Activated naive CD8-positive, alpha-beta T cell treated with anti-CD3 and anti-CD28 coated beads for 36 hours (primary cell): ENCODE data around the gene SLC12A8. TPM values are rescaled to one million over a fixed set of nuclear protein-coding genes. Genes with fewer than 3 reads are reported as not detected.

Experiments used
- DNase-seq: peaks from one replicate; pipeline ENCODE4 v3.0.0; 2021
- H3K27ac Mint-ChIP-seq: one replicate; pipeline ENCODE4 v1.8.0; 2022; ENCODE audit warnings: mild to moderate bottlenecking, moderate library complexity, mixed read lengths
- H3K27me3 Mint-ChIP-seq: one replicate; pipeline ENCODE4 v1.8.0; 2022; ENCODE audit warnings: mild to moderate bottlenecking, mixed read lengths
- H3K36me3 Mint-ChIP-seq: one replicate; pipeline ENCODE4 v1.8.0; 2021; ENCODE audit warnings: mild to moderate bottlenecking, mixed read lengths
- H3K4me1 Mint-ChIP-seq: one replicate; pipeline ENCODE4 v1.8.0; 2021; ENCODE audit warnings: mixed read lengths
- H3K4me3 Mint-ChIP-seq: one replicate; pipeline ENCODE4 v1.8.0; 2022; ENCODE audit warnings: mild to moderate bottlenecking, moderate library complexity, mixed read lengths
- H3K9me3 Mint-ChIP-seq: one replicate; pipeline ENCODE4 v1.8.0; 2022; ENCODE audit warnings: mixed read lengths
- total RNA-seq, 2 experiments: library from RNA; stranded (reverse); gene quantifications; one replicate each; pipeline ENCODE4 v1.2.3, GENCODE V29; 2021

Gene SLC12A8
- total RNA-seq, 2 experiments from 2014 or later, result 1.8 to 1.9 TPM

- no peaks in the 10 kb centered on the region for H3K27me3 Mint-ChIP-seq
- H3K4me3 Mint-ChIP-seq, result no peak overlapping the region
- no peaks in the 10 kb centered on the region for H3K9me3 Mint-ChIP-seq
- DNase-seq, result no peak
- no peaks in the 10 kb centered on the region for H3K4me1 Mint-ChIP-seq
- peaks cover 2% of the 10 kb centered on the region for H3K36me3 Mint-ChIP-seq
- H3K27ac Mint-ChIP-seq, result no peak overlapping the region
These were observed 26.7 kb downstream of the SLC12A8 start for GRCh38 chr3:125185805-125186204.

- H3K27me3 Mint-ChIP-seq, result no peaks in the 10 kb centered on the region
- H3K4me3 Mint-ChIP-seq, result no peak overlapping the region
- H3K36me3 Mint-ChIP-seq, result no peaks in the 10 kb centered on the region
- peaks cover 1% of the 10 kb centered on the region for H3K4me1 Mint-ChIP-seq
- H3K9me3 Mint-ChIP-seq, result no peaks in the 10 kb centered on the region
- no peak for DNase-seq
- H3K27ac Mint-ChIP-seq, result no peak overlapping the region
These were observed 32.7 kb downstream of the SLC12A8 start for GRCh38 chr3:125179884-125180240.

DNA sequence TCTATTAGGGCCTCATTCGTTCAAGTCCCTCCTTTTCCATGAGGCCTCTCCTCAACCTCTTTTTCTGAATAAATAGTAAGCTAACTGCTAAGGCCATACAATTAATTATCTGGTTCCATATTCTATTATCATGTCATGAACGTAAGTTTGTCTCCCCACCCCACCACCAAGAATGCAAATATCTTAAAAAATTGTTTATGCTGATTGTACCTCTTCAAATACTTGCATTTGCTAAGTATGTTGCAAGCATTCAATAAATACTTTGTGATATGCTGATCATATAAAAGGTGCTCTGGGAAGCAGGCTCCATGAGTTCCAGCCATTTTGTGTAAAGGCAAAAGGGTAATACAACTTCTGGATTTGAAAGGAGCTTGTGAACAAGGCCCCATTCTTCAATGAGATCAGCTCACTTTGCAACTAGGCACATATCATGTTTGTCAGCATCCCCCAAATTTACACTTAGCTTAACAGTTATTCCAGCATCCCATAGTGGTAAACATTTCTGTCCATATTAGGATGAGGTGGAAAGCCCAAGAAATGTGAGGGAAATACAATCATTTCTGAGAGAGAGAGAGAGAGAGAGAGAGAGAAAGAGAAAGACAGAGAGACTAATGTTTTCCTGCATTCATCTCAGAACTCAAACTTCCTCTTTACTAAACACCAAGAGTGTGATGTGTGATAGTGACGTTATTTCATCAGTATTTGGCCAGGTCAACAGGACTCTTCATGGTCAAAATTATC, 33.2 kb downstream of the SLC12A8 start:
- no peak overlapping the region for H3K27ac Mint-ChIP-seq
- no peak overlapping the region for H3K4me3 Mint-ChIP-seq
- no peaks in the 10 kb centered on the region for H3K27me3 Mint-ChIP-seq
- H3K9me3 Mint-ChIP-seq, result no peaks in the 10 kb centered on the region
- DNase-seq, result no peak
- no peaks in the 10 kb centered on the region for H3K36me3 Mint-ChIP-seq
- H3K4me1 Mint-ChIP-seq, result peaks cover 1% of the 10 kb centered on the region

DNA sequence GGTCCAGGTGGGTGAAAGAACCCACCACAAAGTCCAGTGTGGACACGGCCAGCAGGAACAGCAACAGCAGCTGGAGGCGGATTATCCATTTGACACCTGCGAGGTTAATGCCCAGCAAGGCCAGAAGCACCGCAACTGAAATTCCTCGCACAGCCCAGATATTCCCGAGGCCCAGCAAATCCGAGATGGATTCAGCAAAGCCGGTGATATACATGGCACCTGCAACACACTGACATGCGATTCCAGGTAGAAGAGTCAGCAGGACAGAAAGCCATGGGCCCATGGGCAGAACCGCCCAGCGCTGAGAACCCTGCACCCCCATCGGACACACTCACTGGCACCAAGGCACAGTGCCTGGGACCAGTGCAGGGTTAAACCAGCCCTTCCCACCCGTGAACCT, 34.8 kb downstream of the SLC12A8 start:
- Mint-ChIP-seq H3K27ac (no peak overlapping the region), H3K4me1 (peaks cover 1% of the 10 kb centered on the region), H3K9me3 (peaks cover 2% of the 10 kb centered on the region), H3K27me3 (no peaks in the 10 kb centered on the region), H3K36me3 (no peaks in the 10 kb centered on the region), H3K4me3 (no peak overlapping the region)
- DNase-seq, result no peak

- H3K27ac Mint-ChIP-seq, result no peak overlapping the region
- DNase-seq, result no peak
- no peaks in the 10 kb centered on the region for H3K27me3 Mint-ChIP-seq
- peaks cover 1% of the 10 kb centered on the region for H3K4me1 Mint-ChIP-seq
- no peak overlapping the region for H3K4me3 Mint-ChIP-seq
- no peaks in the 10 kb centered on the region for H3K36me3 Mint-ChIP-seq
- H3K9me3 Mint-ChIP-seq, result peaks cover 2% of the 10 kb centered on the region
These were observed 37.1 kb downstream of the SLC12A8 start for GRCh38 chr3:125175295-125176078.

GRCh38 chr3:125172346-125172745, 40.2 kb downstream of the SLC12A8 start:
- Mint-ChIP-seq H3K4me3 (no peak overlapping the region), H3K4me1 (peaks cover 2% of the 10 kb centered on the region), H3K9me3 (peaks cover 2% of the 10 kb centered on the region), H3K36me3 (no peaks in the 10 kb centered on the region), H3K27ac (no peak overlapping the region), H3K27me3 (no peaks in the 10 kb centered on the region)
- no peak for DNase-seq

GRCh38 chr3:125168711-125169393, 43.7 kb downstream of the SLC12A8 start:
- DNase-seq, result no peak
- Mint-ChIP-seq H3K36me3 (no peaks in the 10 kb centered on the region), H3K27me3 (no peaks in the 10 kb centered on the region), H3K4me1 (peaks cover 2% of the 10 kb centered on the region), H3K27ac (no peak overlapping the region), H3K9me3 (peaks cover 2% of the 10 kb centered on the region), H3K4me3 (no peak overlapping the region)

DNA sequence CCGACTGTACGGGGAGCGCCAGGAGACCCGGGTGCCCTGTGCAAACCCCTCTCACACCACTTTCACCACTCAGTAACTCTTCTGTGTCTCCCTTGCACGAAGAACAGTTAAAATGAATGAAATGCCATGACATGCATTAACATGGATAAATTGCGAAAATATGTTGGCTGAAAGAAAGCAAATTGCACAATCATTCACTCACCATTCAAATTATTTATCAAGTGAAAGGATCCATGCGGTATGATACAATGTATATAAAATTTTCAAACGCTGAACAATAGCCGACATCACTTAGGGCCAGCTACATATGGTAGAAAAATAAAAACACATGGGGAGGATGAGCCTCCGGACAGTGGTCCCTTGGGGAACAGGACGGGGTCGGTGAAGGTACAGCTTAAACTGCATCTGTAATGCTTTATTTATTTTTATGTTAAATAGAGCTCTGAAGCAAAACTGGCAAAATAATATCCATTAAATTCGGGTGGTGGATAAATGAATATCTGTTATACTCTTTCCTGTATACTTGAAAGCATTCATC, 45.9 kb downstream of the SLC12A8 start:
- Mint-ChIP-seq H3K27ac (no peak overlapping the region), H3K4me1 (peaks cover 2% of the 10 kb centered on the region), H3K4me3 (no peak overlapping the region), H3K27me3 (no peaks in the 10 kb centered on the region), H3K36me3 (no peaks in the 10 kb centered on the region), H3K9me3 (no peaks in the 10 kb centered on the region)
- no peak for DNase-seq

GRCh38 chr3:125165948-125166553, 46.5 kb downstream of the SLC12A8 start:
- H3K9me3 Mint-ChIP-seq, result no peaks in the 10 kb centered on the region
- H3K36me3 Mint-ChIP-seq, result no peaks in the 10 kb centered on the region
- H3K27me3 Mint-ChIP-seq, result no peaks in the 10 kb centered on the region
- peaks cover 2% of the 10 kb centered on the region for H3K4me1 Mint-ChIP-seq
- no peak overlapping the region for H3K4me3 Mint-ChIP-seq
- no peak for DNase-seq
- H3K27ac Mint-ChIP-seq, result no peak overlapping the region

DNA sequence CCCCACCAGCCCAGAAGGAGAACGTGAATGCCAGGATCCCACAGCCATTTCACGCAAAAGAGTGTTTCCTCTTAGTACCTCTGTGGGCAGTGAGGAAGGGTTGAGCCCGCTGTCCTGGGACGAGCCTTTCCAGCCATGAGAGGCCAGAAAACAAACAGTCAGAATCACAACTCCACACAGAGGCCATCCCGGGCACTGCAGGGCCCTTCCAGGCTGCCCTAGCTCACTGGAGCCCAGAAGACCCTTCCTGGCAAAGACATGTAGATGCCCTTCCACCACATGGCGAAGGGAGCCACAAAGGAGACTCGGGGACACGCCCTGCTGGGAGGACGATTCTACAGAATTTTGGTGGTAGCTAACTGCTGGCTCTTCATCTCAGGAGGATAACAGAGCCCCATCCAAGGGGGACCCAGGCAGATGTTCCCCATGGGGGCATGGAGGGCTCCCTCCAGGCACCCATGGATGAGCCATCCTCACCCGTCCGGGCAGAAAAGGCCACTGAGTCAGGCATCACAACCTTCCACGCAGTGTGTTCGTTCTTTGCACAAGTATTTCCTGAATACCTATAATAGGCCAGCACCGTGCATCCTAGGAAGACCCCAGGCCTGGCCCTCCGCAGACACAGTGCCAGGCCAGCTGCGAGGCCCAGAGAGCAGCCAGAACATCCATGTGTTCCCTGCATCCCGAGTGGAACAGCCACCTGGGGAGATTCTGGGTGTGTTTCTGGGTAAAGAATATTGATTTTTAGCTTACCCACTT, 47.2 kb downstream of the SLC12A8 start:
- no peaks in the 10 kb centered on the region for H3K9me3 Mint-ChIP-seq
- DNase-seq, result no peak
- peaks cover 2% of the 10 kb centered on the region for H3K4me1 Mint-ChIP-seq
- H3K27me3 Mint-ChIP-seq, result no peaks in the 10 kb centered on the region
- no peak overlapping the region for H3K27ac Mint-ChIP-seq
- H3K36me3 Mint-ChIP-seq, result no peaks in the 10 kb centered on the region
- no peak overlapping the region for H3K4me3 Mint-ChIP-seq

DNA sequence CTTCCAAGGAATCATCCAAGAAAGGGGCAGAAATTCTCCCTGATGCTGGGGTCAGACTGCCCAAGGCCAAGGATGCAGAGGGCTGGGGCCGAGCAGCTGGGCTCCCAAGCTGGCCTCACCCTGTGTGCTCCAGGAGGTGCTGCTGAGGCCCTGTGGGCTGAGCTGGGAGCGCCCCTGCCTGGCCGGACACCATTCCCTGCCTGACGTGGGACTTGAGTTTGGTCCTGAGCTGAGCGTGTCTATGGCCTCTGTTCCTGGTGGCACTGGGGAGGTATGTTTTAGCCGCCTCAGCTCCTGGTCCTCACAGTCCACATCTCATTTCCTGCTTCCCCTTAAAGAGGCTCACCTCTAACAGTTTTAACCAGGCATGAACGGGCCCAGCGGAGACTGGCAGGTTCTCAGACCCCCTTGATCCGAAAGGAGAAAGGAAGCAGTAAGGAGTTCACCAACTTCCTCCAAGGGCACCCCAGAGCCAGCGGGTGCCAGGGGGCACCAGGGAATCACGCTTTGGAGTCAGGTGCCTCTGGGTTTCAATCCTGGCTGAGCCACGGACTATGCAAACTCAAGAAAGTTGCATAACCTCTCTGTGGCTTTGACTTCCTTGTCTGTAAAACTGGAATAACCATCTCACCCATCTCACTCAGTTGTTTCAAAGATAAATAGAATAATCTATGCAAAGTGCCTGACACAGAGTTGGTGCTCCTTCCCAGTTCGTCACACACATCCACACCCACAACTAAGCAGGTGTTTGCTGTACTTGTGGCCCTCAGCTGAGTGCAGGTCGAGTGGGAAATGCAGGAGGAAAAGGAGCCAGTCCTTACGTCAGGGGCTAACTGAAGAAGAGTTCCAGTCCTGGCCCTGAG, 48.6 kb downstream of the SLC12A8 start:
- H3K9me3 Mint-ChIP-seq, result no peaks in the 10 kb centered on the region
- H3K4me3 Mint-ChIP-seq, result no peak overlapping the region
- H3K36me3 Mint-ChIP-seq, result no peaks in the 10 kb centered on the region
- H3K27ac Mint-ChIP-seq, result no peak overlapping the region
- DNase-seq, result no peak
- peaks cover 2% of the 10 kb centered on the region for H3K4me1 Mint-ChIP-seq
- no peaks in the 10 kb centered on the region for H3K27me3 Mint-ChIP-seq

GRCh38 chr3:125161607-125162219, 50.8 kb downstream of the SLC12A8 start:
- H3K4me3 Mint-ChIP-seq, result no peak overlapping the region

GRCh38 chr3:125160606-125161371, 51.8 kb downstream of the SLC12A8 start:
- no peak overlapping the region for H3K4me3 Mint-ChIP-seq
- no peak for DNase-seq
- H3K27ac Mint-ChIP-seq, result no peak overlapping the region
- H3K9me3 Mint-ChIP-seq, result no peaks in the 10 kb centered on the region
- peaks cover 9% of the 10 kb centered on the region for H3K27me3 Mint-ChIP-seq
- H3K4me1 Mint-ChIP-seq, result peaks cover 1% of the 10 kb centered on the region
- H3K36me3 Mint-ChIP-seq, result no peaks in the 10 kb centered on the region

More at GRCh38 chr3:125161607-125162219, 50.8 kb downstream of the SLC12A8 start:
- Mint-ChIP-seq H3K27ac (no peak overlapping the region), H3K27me3 (peaks cover 9% of the 10 kb centered on the region), H3K9me3 (no peaks in the 10 kb centered on the region), H3K36me3 (no peaks in the 10 kb centered on the region), H3K4me1 (peaks cover under 1% of the 10 kb centered on the region)
- no peak for DNase-seq
